ENCODE measurements around the gene P4HB.

The P4HB gene

DNA sequence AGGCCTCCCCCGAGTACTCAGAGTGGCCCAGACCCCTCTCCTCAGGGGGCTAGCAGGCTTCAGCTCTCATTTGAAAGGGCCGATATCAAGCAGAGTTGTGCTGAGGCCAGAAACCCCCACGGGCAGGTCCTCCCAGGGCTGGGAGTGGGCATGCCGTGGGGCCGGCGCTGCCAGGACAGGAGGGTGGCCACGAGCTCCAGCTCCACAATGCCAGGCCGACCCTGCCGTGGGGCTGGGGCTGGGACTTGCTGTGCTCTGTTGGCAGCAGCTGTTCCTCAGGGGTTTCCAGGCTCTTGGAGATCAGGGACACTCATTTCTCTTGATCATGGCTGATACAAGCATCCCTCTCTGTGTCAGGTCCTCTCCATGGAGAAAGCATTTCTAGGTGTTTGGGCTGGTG, 38.5 kb upstream of the P4HB start:
- DNase-seq (ENCODE audit: low read depth in 1 of 2, low spot score in 1 of 2), result no peak
- H3K4me3 ChIP-seq (replicated peaks; ENCODE audit: insufficient read depth, low read length), result no peak overlapping the region
- no peak overlapping the region for H3K27ac ChIP-seq (replicated peaks)
- peaks cover 5% of the 10 kb centered on the region for H3K27me3 ChIP-seq (ENCODE audit: insufficient read depth, poor library complexity, severe bottlenecking)
- TF ChIP-seq GABPA (IDR thresholded peaks at IDR 0.05; ENCODE audit: low read depth) (no peak), REST (IDR thresholded peaks at IDR 0.05; ENCODE audit: insufficient replicate concordance, low read depth) (no peak), POLR2AphosphoS5 (IDR thresholded peaks at IDR 0.05; ENCODE audit: low read depth) (no peak), SPI1 (IDR thresholded peaks at IDR 0.05; ENCODE audit: borderline replicate concordance, low read depth) (no peak)
- TF ChIP-seq, protein P1, sequence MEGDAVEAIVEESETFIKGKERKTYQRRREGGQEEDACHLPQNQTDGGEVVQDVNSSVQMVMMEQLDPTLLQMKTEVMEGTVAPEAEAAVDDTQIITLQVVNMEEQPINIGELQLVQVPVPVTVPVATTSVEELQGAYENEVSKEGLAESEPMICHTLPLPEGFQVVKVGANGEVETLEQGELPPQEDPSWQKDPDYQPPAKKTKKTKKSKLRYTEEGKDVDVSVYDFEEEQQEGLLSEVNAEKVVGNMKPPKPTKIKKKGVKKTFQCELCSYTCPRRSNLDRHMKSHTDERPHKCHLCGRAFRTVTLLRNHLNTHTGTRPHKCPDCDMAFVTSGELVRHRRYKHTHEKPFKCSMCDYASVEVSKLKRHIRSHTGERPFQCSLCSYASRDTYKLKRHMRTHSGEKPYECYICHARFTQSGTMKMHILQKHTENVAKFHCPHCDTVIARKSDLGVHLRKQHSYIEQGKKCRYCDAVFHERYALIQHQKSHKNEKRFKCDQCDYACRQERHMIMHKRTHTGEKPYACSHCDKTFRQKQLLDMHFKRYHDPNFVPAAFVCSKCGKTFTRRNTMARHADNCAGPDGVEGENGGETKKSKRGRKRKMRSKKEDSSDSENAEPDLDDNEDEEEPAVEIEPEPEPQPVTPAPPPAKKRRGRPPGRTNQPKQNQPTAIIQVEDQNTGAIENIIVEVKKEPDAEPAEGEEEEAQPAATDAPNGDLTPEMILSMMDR (IDR thresholded peaks at IDR 0.05; ENCODE audit: insufficient read depth, low read length), result no peak

DNA sequence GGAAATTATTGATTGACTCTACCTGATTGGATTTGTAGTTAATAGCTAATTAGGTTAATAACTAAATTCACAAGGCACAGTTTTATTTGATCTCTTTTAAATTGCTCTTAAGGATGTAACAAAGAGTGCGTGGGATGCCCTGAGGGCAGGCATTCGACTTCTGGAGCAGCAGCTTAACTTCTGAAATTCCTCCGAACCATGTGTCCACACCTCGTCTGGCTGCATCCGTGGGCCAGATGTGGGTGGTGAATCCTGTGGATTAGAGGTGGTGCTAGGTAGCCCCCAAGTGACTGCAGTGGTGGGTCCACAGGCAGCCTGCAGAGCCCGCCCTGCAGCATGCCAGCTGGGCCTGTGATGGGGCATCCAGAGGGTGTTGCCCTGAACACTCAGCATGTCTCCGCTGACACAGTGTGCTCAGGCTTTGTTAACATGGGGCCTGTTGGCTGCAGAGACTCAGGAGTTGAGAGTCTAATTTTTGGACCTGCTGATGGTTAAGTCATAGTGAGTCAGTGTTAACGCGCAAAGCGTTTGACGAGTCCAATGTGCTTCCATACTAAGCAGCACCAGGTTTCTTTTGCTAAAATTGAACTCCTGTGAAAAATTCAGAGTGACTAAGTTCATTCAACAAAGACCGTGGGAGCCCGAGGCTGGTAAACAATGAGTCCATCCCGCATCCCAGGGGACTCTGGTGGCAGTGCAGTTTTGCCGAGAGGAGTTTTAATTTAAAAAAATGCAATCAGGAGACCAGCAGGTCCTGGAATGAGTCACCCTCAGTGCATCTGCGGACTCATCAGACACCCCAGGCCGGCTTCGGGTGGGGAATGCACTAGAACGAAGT, 37.9 kb upstream of the P4HB start:
- no peak for TF ChIP-seq SPI1 (IDR thresholded peaks at IDR 0.05; ENCODE audit: borderline replicate concordance, low read depth)
- TF ChIP-seq POLR2AphosphoS5 (IDR thresholded peaks at IDR 0.05; ENCODE audit: low read depth), result no peak
- no peak for TF ChIP-seq REST (IDR thresholded peaks at IDR 0.05; ENCODE audit: insufficient replicate concordance, low read depth)
- TF ChIP-seq, protein P1 (IDR thresholded peaks at IDR 0.05; ENCODE audit: insufficient read depth, low read length), result no peak
- TF ChIP-seq GABPA (IDR thresholded peaks at IDR 0.05; ENCODE audit: low read depth), result no peak
- no peak overlapping the region for H3K27ac ChIP-seq (replicated peaks)
- H3K27me3 ChIP-seq (ENCODE audit: insufficient read depth, poor library complexity, severe bottlenecking), result peaks cover 5% of the 10 kb centered on the region
- DNase-seq (ENCODE audit: low read depth in 1 of 2, low spot score in 1 of 2), result no peak
- H3K4me3 ChIP-seq (replicated peaks; ENCODE audit: insufficient read depth, low read length), result no peak overlapping the region

DNA sequence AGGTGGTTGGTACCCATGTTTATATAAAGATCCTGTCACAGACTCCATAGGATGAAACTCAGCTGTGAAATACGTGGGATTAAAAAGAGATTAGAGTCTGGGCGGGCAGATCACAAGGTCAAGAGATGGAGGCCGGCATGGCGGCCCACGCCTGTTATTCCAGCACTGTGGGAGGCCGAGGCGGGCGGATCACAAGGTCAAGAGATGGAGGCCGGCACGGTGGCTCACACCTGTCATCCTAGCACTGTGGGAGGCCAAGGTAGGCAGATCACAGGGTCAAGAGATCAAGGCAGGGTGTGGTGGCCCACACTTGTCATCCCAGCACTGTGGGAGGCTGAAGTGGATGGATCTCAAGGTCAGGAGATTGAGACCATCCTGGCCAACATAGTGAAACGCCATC, 35.1 kb upstream of the P4HB start:
- H3K4me3 ChIP-seq (replicated peaks; ENCODE audit: insufficient read depth, low read length), result no peak overlapping the region
- TF ChIP-seq, protein P1 (IDR thresholded peaks at IDR 0.05; ENCODE audit: insufficient read depth, low read length), result no peak
- H3K27ac ChIP-seq (replicated peaks), result no peak overlapping the region
- no peak for DNase-seq (ENCODE audit: low read depth in 1 of 2, low spot score in 1 of 2)
- H3K27me3 ChIP-seq (ENCODE audit: insufficient read depth, poor library complexity, severe bottlenecking), result no peaks in the 10 kb centered on the region

GRCh38 chr17:81891303-81891552, 30.9 kb upstream of the P4HB start:
- Histone ChIP-seq H3K27ac (replicated peaks) (no peak overlapping the region), H3K4me3 (replicated peaks; ENCODE audit: insufficient read depth, low read length) (peak overlapping the region; percentile 85), H3K27me3 (ENCODE audit: insufficient read depth, poor library complexity, severe bottlenecking) (no peaks in the 10 kb centered on the region)
- TF ChIP-seq REST (IDR thresholded peaks at IDR 0.05; ENCODE audit: insufficient replicate concordance, low read depth) (peak; percentile 49), POLR2AphosphoS5 (IDR thresholded peaks at IDR 0.05; ENCODE audit: low read depth) (no peak), GABPA (IDR thresholded peaks at IDR 0.05; ENCODE audit: low read depth) (no peak), SPI1 (IDR thresholded peaks at IDR 0.05; ENCODE audit: borderline replicate concordance, low read depth) (no peak)
- DNase-seq (ENCODE audit: low read depth in 1 of 2, low spot score in 1 of 2), result no peak

All from HL-60 (cell line).